Activated CD4-positive, alpha-beta memory T cell treated with anti-CD3 and anti-CD28 coated beads, Interleukin-2, amount 10 ng/mL, durations not matched to agents 7 days and 5 days (primary cell): Measurements from ENCODE around the gene LONP2. TPM values are rescaled to one million over a fixed set of nuclear protein-coding genes. Genes with fewer than 3 reads are reported as not detected.

ENCODE experiments used
- CTCF ChIA-PET: fragments of 350-600 bp; sonication (Branson Sonifier 250); formaldehyde crosslinking; loops from one replicate; lab custom pipeline; 2021; ENCODE audit warnings: antibody characterized with exemption, inconsistent platforms; lab: Charles Lee
- POLR2A ChIA-PET: fragments of 350-600 bp; sonication (Branson Sonifier 250); formaldehyde crosslinking; loops from one replicate; lab custom pipeline; 2021; ENCODE audit warnings: antibody characterized with exemption; lab: Charles Lee
- DNase-seq: peaks from one replicate; pipeline ENCODE4 v3.0.0-alpha.2; 2020
- H3K27ac Mint-ChIP-seq: one replicate; pipeline ENCODE4 v1.8.0; 2021; ENCODE audit warnings: mild to moderate bottlenecking, mixed read lengths
- H3K27me3 Mint-ChIP-seq: one replicate; pipeline ENCODE4 v1.8.0; 2021; ENCODE audit warnings: mixed read lengths
- H3K36me3 Mint-ChIP-seq: one replicate; pipeline ENCODE4 v1.8.0; 2021; ENCODE audit warnings: low read depth, mixed read lengths
- H3K4me1 Mint-ChIP-seq: one replicate; pipeline ENCODE4 v1.8.0; 2021; ENCODE audit warnings: mixed read lengths
- H3K4me3 Mint-ChIP-seq: one replicate; pipeline ENCODE4 v1.8.0; 2021; ENCODE audit warnings: mild to moderate bottlenecking, mixed read lengths
- H3K9me3 Mint-ChIP-seq: one replicate; pipeline ENCODE4 v1.8.0; 2021; ENCODE audit warnings: mixed read lengths
- total RNA-seq, 2 experiments: library from RNA; stranded (reverse); gene quantifications; one replicate each; pipeline ENCODE4 v1.2.3, GENCODE V29; 2021

The LONP2 gene
- total RNA-seq, 2 experiments from 2014 or later = 50.4 to 52.1 TPM

DNA sequence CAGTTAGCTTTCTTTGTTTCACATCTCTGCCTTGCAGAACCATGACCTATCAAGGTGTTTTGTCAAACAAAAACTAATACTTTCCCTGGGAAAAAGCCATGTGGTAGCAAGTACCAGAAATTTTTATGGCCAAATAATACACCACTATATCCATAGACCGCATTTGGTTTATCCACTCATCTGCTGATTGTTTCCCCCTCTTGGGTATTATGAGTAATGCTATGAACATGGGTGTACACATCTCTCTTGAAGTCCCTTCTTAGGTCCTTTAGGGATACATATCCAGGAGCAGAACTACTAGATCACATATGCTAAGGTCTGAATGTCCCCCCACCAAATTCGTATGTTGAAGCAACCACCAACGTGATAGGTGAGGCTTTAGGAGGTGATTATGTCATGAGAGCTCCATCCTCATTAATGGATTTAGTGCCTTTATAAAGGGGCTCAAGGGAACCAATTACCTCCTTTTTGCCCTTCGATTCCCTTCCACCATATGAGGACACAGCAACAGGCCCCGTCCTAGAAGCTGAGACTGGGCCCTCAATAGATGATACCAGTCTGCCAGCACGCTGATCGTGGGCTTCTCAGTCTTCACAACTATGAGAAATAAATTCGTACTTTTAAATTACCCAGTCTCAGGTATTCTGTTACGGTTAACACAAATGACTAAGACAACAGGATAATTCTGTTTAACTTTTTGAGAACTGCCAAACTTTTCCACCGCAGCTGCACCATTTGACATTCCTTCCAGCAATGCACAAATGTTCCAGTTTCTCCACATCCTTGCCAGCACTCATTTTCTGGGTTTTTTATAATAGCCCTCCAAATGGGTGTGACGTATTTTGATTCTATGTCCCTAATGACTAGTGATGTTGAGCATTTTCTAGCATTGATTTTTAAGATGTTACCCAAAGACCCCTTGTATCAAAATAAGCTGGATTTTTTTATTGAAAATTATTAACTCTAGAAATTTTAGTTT is 111.1 kb downstream of the LONP2 start:
- no peak overlapping the region for H3K27ac Mint-ChIP-seq
- H3K36me3 Mint-ChIP-seq = peaks cover 48% of the 10 kb centered on the region
- no peaks in the 10 kb centered on the region for H3K27me3 Mint-ChIP-seq
- peaks cover 13% of the 10 kb centered on the region for H3K4me1 Mint-ChIP-seq
- no peak overlapping the region for H3K4me3 Mint-ChIP-seq
- ChIA-PET POLR2A (interaction anchor here (1.0 to 3.2 kb wide), 6 partner anchors 10 to 268 kb away, joined by 3 to 21 read pairs (median 4); no protein-coding TSS in a partner anchor), CTCF (interaction anchor here (1.0 to 11.1 kb wide), 14 partner anchors 10 to 275 kb away, joined by 3 to 116 read pairs (median 5); partner anchors contain the start of gene SIAH1)
- no peaks in the 10 kb centered on the region for H3K9me3 Mint-ChIP-seq
- no peak for DNase-seq

DNA sequence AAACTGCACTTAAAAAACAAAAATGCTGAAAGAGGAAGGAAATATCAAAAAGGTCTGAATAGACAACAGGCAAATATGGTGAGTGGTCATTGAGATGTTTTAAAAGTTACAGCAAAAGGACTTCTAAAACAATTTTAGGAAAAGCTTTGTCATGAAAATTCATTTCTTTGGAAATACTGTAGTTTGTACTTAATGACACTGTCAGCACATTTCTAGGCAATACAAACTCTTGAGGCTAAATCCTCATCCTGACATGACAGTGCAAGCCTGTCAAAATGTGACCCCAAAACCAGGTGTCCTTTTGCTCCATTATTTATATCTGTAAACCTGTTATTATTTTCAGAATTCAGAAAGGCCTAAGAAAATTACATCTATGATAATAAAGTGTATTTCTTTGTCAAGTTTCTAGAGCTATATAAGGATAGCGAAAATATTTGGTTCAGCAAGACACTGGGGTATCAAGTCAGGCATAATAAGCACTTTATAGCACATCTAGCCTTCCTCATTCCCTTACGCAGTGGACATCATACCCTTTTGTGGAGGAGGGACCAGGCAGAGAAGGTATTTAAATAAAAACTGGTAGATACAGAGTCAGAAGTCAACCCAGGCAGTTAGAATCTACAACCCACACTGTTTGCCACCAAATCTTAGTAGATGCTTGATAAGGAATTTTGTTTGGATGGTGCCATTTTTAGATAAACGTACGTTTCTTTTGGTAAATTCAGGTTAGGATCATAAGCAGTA is 112.7 kb downstream of the LONP2 start:
- CTCF ChIA-PET = interaction anchor here (1.2 to 11.1 kb wide), 7 partner anchors 8 to 274 kb away, joined by 3 to 116 read pairs (median 5); partner anchors contain the start of gene SIAH1
- no peaks in the 10 kb centered on the region for H3K27me3 Mint-ChIP-seq
- H3K4me3 Mint-ChIP-seq = no peak overlapping the region
- POLR2A ChIA-PET = interaction anchor here (1.4 to 1.6 kb wide), 3 partner anchors 29 to 266 kb away, joined by 3 to 4 read pairs (median 4); partner anchors contain the start of gene N4BP1
- no peaks in the 10 kb centered on the region for H3K9me3 Mint-ChIP-seq
- H3K4me1 Mint-ChIP-seq = peaks cover 16% of the 10 kb centered on the region
- H3K27ac Mint-ChIP-seq = no peak overlapping the region
- peaks cover 50% of the 10 kb centered on the region for H3K36me3 Mint-ChIP-seq
- no peak for DNase-seq

- ChIA-PET POLR2A (interaction anchor here (1.4 kb wide), 1 partner anchor 252 kb away, joined by 3 read pairs; the partner anchor contains the start of gene N4BP1), CTCF (interaction anchor here (11.1 kb wide), 1 partner anchor 264 kb away, joined by 116 read pairs; no protein-coding TSS in a partner anchor)
- H3K27ac Mint-ChIP-seq = no peak overlapping the region
- H3K9me3 Mint-ChIP-seq = no peaks in the 10 kb centered on the region
- DNase-seq = no peak
- no peak overlapping the region for H3K4me3 Mint-ChIP-seq
- peaks cover 46% of the 10 kb centered on the region for H3K36me3 Mint-ChIP-seq
- no peaks in the 10 kb centered on the region for H3K27me3 Mint-ChIP-seq
- H3K4me1 Mint-ChIP-seq = peaks cover 18% of the 10 kb centered on the region
Measured at GRCh38 chr16:48358419-48358818, 114.3 kb downstream of the LONP2 start.

- no peak overlapping the region for H3K4me3 Mint-ChIP-seq
- H3K27me3 Mint-ChIP-seq = no peaks in the 10 kb centered on the region
- no peaks in the 10 kb centered on the region for H3K9me3 Mint-ChIP-seq
- peaks cover 19% of the 10 kb centered on the region for H3K4me1 Mint-ChIP-seq
- CTCF ChIA-PET = interaction anchor here (0.7 to 11.1 kb wide), 4 partner anchors 9 to 263 kb away, joined by 3 to 116 read pairs (median 3); no protein-coding TSS in a partner anchor
- peaks cover 34% of the 10 kb centered on the region for H3K36me3 Mint-ChIP-seq
- POLR2A ChIA-PET = interaction anchor here (0.9 kb wide), 1 partner anchor 263 kb away, joined by 3 read pairs; no protein-coding TSS in a partner anchor
- no peak overlapping the region for H3K27ac Mint-ChIP-seq
- DNase-seq = no peak
Measured at GRCh38 chr16:48359983-48360382, 115.9 kb downstream of the LONP2 start.

DNA sequence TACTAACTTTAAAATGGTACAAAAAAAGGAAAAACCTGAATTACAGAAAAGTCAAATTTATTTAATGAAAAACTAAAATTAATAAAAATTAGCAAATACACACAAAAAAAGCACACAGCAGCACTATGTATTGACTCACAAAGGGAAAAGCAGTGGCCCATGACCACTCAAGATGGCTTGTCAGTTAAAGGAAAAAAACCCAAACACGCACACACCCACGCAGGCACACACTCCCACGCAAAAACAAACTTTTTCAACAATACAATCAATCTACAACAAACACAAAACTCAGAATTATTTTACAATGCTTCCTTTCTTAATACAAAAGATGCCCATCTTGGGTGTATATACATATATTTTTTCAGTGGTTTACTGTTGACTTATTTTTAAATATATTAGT is 116.9 kb downstream of the LONP2 start:
- DNase-seq = no peak
- ChIA-PET CTCF (interaction anchor here (1.0 to 11.1 kb wide), 3 partner anchors 10 to 262 kb away, joined by 3 to 116 read pairs (median 3); no protein-coding TSS in a partner anchor), POLR2A (interaction anchor here (0.9 to 1.2 kb wide), 2 partner anchors 25 to 262 kb away, joined by 3 to 5 read pairs; partner anchors contain the start of gene SIAH1)
- Mint-ChIP-seq H3K9me3 (no peaks in the 10 kb centered on the region), H3K36me3 (peaks cover 28% of the 10 kb centered on the region), H3K27me3 (no peaks in the 10 kb centered on the region), H3K27ac (no peak overlapping the region), H3K4me3 (no peak overlapping the region), H3K4me1 (peaks cover 26% of the 10 kb centered on the region)

DNA sequence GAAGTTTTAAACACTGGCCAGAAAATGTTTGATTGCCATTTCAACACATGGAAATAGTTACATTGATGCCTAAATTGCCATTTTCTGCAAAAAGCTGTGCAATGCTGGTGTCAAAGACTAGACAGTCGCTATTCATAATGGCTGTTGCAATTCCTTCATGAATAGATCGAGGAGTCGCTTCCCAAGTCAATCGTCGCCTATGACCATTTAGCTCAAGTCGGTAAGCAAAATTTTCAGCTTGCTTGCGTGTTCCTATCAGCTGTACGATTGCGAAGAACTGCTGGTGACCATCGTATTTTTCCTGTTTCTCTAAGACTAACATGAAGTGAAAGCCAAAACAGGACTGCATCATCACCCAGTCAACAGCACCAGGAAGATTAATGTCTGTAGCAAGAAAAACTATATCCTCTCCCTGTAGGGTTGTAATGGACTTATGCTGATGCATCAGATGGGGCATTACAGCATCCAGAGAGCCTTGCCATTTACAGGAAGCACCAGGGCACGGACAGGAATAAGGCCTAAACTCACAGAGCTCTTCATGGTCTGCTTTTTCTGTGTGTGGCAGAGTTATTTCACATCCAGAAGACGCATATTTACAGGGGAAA is 117.5 kb downstream of the LONP2 start:
- no peak overlapping the region for H3K4me3 Mint-ChIP-seq
- H3K9me3 Mint-ChIP-seq = no peaks in the 10 kb centered on the region
- ChIA-PET CTCF (interaction anchor here (1.1 to 1.2 kb wide), 2 partner anchors 9 to 262 kb away, joined by 3 read pairs; no protein-coding TSS in a partner anchor), POLR2A (interaction anchor here (1.1 to 1.2 kb wide), 2 partner anchors 24 to 108 kb away, joined by 5 read pairs; partner anchors contain the start of gene SIAH1)
- peaks cover 28% of the 10 kb centered on the region for H3K36me3 Mint-ChIP-seq
- H3K4me1 Mint-ChIP-seq = peaks cover 31% of the 10 kb centered on the region
- H3K27me3 Mint-ChIP-seq = no peaks in the 10 kb centered on the region
- no peak for DNase-seq
- no peak overlapping the region for H3K27ac Mint-ChIP-seq

DNA sequence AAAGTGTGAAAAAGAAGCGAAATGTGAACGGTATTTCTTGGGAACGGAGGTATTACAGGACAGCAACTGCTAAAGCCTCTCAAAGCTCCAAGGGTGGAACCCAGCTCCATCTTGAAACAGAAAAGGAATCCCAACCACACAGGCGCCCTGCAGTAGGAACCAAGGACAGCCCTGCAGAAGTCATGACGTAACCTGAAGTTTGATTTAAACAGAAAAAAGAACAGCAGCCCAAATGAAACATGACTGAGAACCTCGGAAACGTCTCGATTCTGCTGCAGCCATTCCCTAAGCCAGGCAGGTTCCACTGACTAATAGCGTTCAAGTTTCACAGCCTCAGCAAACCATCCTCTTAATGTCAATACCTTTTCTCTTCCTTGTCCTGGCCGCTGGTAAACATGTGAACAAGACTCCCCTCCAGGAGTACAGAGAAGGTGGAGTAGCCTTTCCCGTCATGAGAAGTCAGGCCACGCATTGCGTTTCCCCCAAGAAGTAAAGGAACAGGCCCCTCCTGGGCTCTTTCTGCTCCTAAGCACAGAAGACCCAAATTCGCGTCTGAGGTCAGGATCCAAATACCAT is 121.0 kb downstream of the LONP2 start:
- POLR2A ChIA-PET = interaction anchor here (0.7 to 4.7 kb wide), 12 partner anchors 9 to 265 kb away, joined by 3 to 79 read pairs (median 6); partner anchors contain the start of genes N4BP1 and SIAH1
- H3K9me3 Mint-ChIP-seq = no peaks in the 10 kb centered on the region
- DNase-seq = no peak
- H3K27ac Mint-ChIP-seq = peak overlapping the region; percentile 99
- H3K4me3 Mint-ChIP-seq = peak overlapping the region; percentile 90
- peaks cover 15% of the 10 kb centered on the region for H3K36me3 Mint-ChIP-seq
- H3K27me3 Mint-ChIP-seq = no peaks in the 10 kb centered on the region
- peaks cover 55% of the 10 kb centered on the region for H3K4me1 Mint-ChIP-seq
- CTCF ChIA-PET = interaction anchor here (0.8 to 6.4 kb wide), 4 partner anchors 10 to 258 kb away, joined by 3 to 54 read pairs (median 16); no protein-coding TSS in a partner anchor

- no peaks in the 10 kb centered on the region for H3K27me3 Mint-ChIP-seq
- H3K27ac Mint-ChIP-seq = peak overlapping the region; percentile 99
- no peaks in the 10 kb centered on the region for H3K9me3 Mint-ChIP-seq
- peaks cover 14% of the 10 kb centered on the region for H3K36me3 Mint-ChIP-seq
- ChIA-PET POLR2A (interaction anchor here (0.7 to 4.7 kb wide), 19 partner anchors 9 to 1537 kb away, joined by 3 to 79 read pairs (median 4); partner anchors contain the start of genes N4BP1 and SIAH1), CTCF (interaction anchor here (0.8 to 6.4 kb wide), 11 partner anchors 10 to 264 kb away, joined by 3 to 54 read pairs (median 4); partner anchors contain the start of genes N4BP1 and SIAH1)
- H3K4me3 Mint-ChIP-seq = peak overlapping the region; percentile 90
- DNase-seq = peak; percentile 89
- H3K4me1 Mint-ChIP-seq = peaks cover 56% of the 10 kb centered on the region
Measured at GRCh38 chr16:48365601-48366164, 121.6 kb downstream of the LONP2 start.

DNA sequence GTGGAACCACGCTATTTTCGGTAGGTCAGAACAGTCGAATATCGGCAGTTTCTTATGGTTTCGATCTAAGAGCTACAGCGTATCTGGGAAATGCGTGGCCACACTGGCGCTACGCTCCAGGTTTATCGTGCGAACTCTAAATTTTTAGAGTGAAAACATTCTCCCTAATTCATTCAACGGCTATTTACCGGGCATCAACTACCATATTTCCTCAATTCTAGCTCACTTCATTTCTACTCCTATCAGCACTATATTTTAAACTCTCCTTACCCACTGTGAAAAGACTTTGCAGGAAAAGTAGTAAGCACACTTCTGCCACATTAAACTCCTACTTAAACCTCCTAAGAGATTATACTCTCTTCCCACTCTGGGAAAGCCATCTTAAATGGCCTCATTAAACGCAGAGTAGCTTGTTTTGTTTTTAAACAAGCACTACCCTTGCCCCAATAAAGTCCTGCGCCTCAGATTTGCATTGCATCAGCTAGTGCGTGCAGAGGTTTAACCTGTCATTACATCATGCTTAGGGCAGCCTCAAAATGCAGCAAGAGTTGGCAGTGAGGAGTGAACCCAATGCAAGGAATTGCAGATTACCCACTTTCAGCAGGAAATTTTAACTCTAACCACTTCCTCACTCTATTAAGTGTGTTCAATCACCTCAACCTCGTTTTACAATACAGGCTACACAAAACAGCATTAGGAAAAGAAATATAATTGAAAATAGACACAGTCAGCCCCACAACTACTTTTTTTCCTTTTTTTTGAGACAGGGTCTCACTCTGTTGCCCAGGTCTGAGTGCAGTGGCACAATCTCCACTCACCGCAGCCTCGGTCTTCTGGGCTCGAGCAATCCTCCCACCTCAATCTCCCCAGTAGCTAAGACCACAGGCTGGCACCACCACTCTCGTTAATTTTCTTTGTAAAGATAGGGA is 122.3 kb downstream of the LONP2 start:
- Mint-ChIP-seq H3K27me3 (no peaks in the 10 kb centered on the region), H3K27ac (peak overlapping the region; percentile 99), H3K4me1 (peaks cover 55% of the 10 kb centered on the region), H3K36me3 (peaks cover 8% of the 10 kb centered on the region), H3K9me3 (no peaks in the 10 kb centered on the region), H3K4me3 (peak overlapping the region; percentile 90)
- CTCF ChIA-PET = interaction anchor here (0.9 to 6.4 kb wide), 10 partner anchors 11 to 264 kb away, joined by 3 to 54 read pairs (median 4); partner anchors contain the start of genes N4BP1 and SIAH1
- DNase-seq = peak; percentile 78
- POLR2A ChIA-PET = interaction anchor here (0.7 to 4.7 kb wide), 19 partner anchors 9 to 1538 kb away, joined by 3 to 79 read pairs (median 5); partner anchors contain the start of genes N4BP1 and SIAH1

DNA sequence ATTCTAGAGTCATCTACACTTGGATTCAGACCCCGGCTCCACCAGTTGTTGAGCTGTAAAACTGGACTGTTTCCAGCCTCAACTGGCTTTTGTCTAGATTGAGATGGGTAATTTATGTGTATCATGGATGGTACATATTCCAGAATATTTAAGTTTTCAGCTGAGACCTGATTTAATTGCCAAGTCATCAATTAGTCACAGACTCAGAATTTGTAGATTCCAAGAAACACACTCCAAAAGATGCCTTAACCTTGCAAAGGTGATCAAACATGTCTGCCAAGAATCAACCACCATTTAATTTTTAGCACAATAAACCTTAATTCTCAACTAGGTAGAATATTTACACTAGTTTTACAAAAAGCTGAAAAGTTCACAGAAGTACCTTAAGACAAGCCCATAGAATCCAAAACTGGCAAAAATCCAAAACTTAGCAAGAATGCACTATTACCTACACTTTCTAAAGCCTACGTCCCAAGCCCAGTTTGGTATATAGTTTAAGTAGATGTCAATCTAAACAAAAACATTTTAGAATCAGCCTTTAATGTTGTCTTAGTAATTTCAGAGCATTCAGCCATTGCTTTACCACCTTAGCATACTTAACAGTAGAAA is 123.4 kb downstream of the LONP2 start:
- Mint-ChIP-seq H3K36me3 (no peaks in the 10 kb centered on the region), H3K27me3 (no peaks in the 10 kb centered on the region), H3K4me3 (no peak overlapping the region), H3K4me1 (peaks cover 55% of the 10 kb centered on the region), H3K9me3 (no peaks in the 10 kb centered on the region), H3K27ac (peak overlapping the region; percentile 99)
- no peak for DNase-seq
- ChIA-PET CTCF (interaction anchor here (0.9 to 6.4 kb wide), 4 partner anchors 13 to 255 kb away, joined by 3 to 54 read pairs (median 6); no protein-coding TSS in a partner anchor), POLR2A (interaction anchor here (1.4 to 4.7 kb wide), 6 partner anchors 10 to 244 kb away, joined by 3 to 62 read pairs (median 8); partner anchors contain the start of genes N4BP1 and SIAH1)
